GM21737 (cell line): ENCODE results near the gene TRMT10C.
A peak's percentile ranks its signal among the peaks of the same experiment; 100 is the strongest.
"Not testable (repeated sequence)": the region's sequence is repeated elsewhere in the genome, so short reads cannot be mapped to it uniquely, and the experiment has no call there.

Experiments
- ATAC-seq: cut with Tn5 transposase; IDR thresholded peaks from one replicate; pipeline ENCODE4 v1.9.1; 2021; ENCODE audit warnings: mild to moderate bottlenecking, moderate library complexity; ENCODE audit not compliant: unreplicated experiment

TRMT10C gene

GRCh38 chr3:101561630-101562328 is at the start of gene TRMT10C:
Gene TRMT10C (plus strand): TSS chr3:101561868. CDS start chr3:101564782, 2,914 bp downstream.
- ATAC-seq = peak; percentile 100

- peak; percentile 34 for ATAC-seq
These were observed 49.3 kb upstream of the TRMT10C start for GRCh38 chr3:101512396-101512645.

- ATAC-seq = peak; percentile 46
These were observed 48.8 kb upstream of the TRMT10C start, which contains the start of gene SENP7 for GRCh38 chr3:101512646-101513418. Gene SENP7 (minus strand): TSS chr3:101513212. CDS start chr3:101513130, 82 bp downstream.

GRCh38 chr3:101513419-101513986 is 48.2 kb upstream of the TRMT10C start:
- peak; percentile 23 for ATAC-seq

GRCh38 chr3:101518421-101518871 is 43.2 kb upstream of the TRMT10C start:
- ATAC-seq = peak; percentile 98

- ATAC-seq = no peak
These were observed 41.8 kb upstream of the TRMT10C start for GRCh38 chr3:101519685-101520365.

- ATAC-seq = no peak
These were observed 40.4 kb upstream of the TRMT10C start for GRCh38 chr3:101521211-101521701.

GRCh38 chr3:101527441-101527840 is 34.2 kb upstream of the TRMT10C start:
- no peak for ATAC-seq

GRCh38 chr3:101527906-101528305 is 33.8 kb upstream of the TRMT10C start:
- no peak for ATAC-seq

GRCh38 chr3:101529816-101530685 is 31.6 kb upstream of the TRMT10C start:
- ATAC-seq = no peak

- no peak for ATAC-seq
These were observed 31.0 kb upstream of the TRMT10C start for GRCh38 chr3:101530686-101531047.

- ATAC-seq = no peak
These were observed 30.1 kb upstream of the TRMT10C start for GRCh38 chr3:101531473-101532086.

- no peak for ATAC-seq
These were observed 28.7 kb upstream of the TRMT10C start for GRCh38 chr3:101532783-101533602.

- no peak for ATAC-seq
These were observed 28.1 kb upstream of the TRMT10C start for GRCh38 chr3:101533603-101533968.

- ATAC-seq = no peak
These were observed 26.4 kb upstream of the TRMT10C start for GRCh38 chr3:101535221-101535620.

- no peak for ATAC-seq
These were observed 25.4 kb upstream of the TRMT10C start for GRCh38 chr3:101536266-101536665.

- not testable (repeated sequence) for ATAC-seq
These were observed 24.7 kb upstream of the TRMT10C start for GRCh38 chr3:101536955-101537354.

- ATAC-seq = no peak
These were observed 18.7 kb upstream of the TRMT10C start for GRCh38 chr3:101542957-101543356.
